ENCODE data around the gene PLPP3. TPM values are rescaled to one million over a fixed set of nuclear protein-coding genes. Genes with fewer than 3 reads are reported as not detected.
A peak's percentile ranks its signal among the peaks of the same experiment; 100 is the strongest.

PLPP3 gene
- total and polyA plus RNA-seq, 12 donors = 11.7 to 156 (median 96.1) TPM

GRCh38 chr1:56457756-56458375, 121.5 kb downstream of the PLPP3 start:
- 70 to 83% (median 74%) methylated on average over 10 of the region's 10 CpGs for WGBS, 4 donors
- Histone ChIP-seq H3K27me3 (no peaks in the 10 kb centered on the region), H3K4me3 (no peak overlapping the region), H3K9me3 (replicated peaks in 1 of 3) (no peaks in the 10 kb centered on the region), H3K27ac (peak overlapping the region in 1 of 5 donors; percentile 75), H3K4me1 (replicated peaks in 1 of 2) (no peaks in the 10 kb centered on the region), H3K36me3 (replicated peaks in 1 of 2) (no peaks in the 10 kb centered on the region)
- TF ChIP-seq CTCF (IDR thresholded peaks at IDR 0.05) = no peak
- no peak for TF ChIP-seq POLR2A (IDR thresholded peaks at IDR 0.05)
- intact Hi-C loops (cut with DNase I) = no loop called here
- DNase-seq = peak in 3 of 7 donors; percentile 44 to 71 (median 47)

- Histone ChIP-seq H3K4me3 (no peak overlapping the region), H3K27me3 (no peaks in the 10 kb centered on the region), H3K36me3 (replicated peaks in 1 of 2) (no peaks in the 10 kb centered on the region), H3K27ac (peak overlapping the region in 2 of 5 donors; percentile 1 to 75), H3K9me3 (replicated peaks in 1 of 3) (no peaks in the 10 kb centered on the region), H3K4me1 (replicated peaks in 1 of 2) (no peaks in the 10 kb centered on the region)
- intact Hi-C loops (cut with DNase I) = no loop called here
- peak in 6 of 7 donors; percentile 34 to 72 (median 46) for DNase-seq
- no peak for TF ChIP-seq CTCF (IDR thresholded peaks at IDR 0.05)
- WGBS, 4 donors = 49 to 56% (median 52%) methylated on average over 12 of the region's 12 CpGs
Measured at GRCh38 chr1:56456435-56457101, 122.8 kb downstream of the PLPP3 start.

GRCh38 chr1:56453417-56454078, 125.8 kb downstream of the PLPP3 start:
- no peak for DNase-seq
- Histone ChIP-seq H3K4me3 (no peak overlapping the region), H3K27ac (no peak overlapping the region), H3K27me3 (no peaks in the 10 kb centered on the region), H3K36me3 (replicated peaks in 1 of 2) (no peaks in the 10 kb centered on the region), H3K9me3 (replicated peaks in 1 of 3) (no peaks in the 10 kb centered on the region), H3K4me1 (replicated peaks in 1 of 2) (no peaks in the 10 kb centered on the region)
- intact Hi-C loops (cut with DNase I) = no loop called here
- TF ChIP-seq POLR2A (IDR thresholded peaks at IDR 0.05) (no peak), CTCF (IDR thresholded peaks at IDR 0.05) (no peak)
- 84 to 89% (median 85%) methylated on average over 10 of the region's 10 CpGs for WGBS, 4 donors

GRCh38 chr1:56453016-56453415, 126.3 kb downstream of the PLPP3 start:
- no peaks in the 10 kb centered on the region for H3K9me3 ChIP-seq (replicated peaks in 1 of 3)

More at GRCh38 chr1:56453016-56453415, 126.3 kb downstream of the PLPP3 start:
- 67 to 91% (median 86%) methylated on average over 4 of the region's 4 CpGs for WGBS, 4 donors
- DNase-seq = no peak
- Histone ChIP-seq H3K27ac (peak overlapping the region in 2 of 5 donors; percentile 15 to 34), H3K36me3 (replicated peaks in 1 of 2) (no peaks in the 10 kb centered on the region), H3K4me3 (no peak overlapping the region), H3K27me3 (no peaks in the 10 kb centered on the region), H3K4me1 (replicated peaks in 1 of 2) (no peaks in the 10 kb centered on the region)
- intact Hi-C loops (cut with DNase I) = no loop called here
- TF ChIP-seq POLR2A (IDR thresholded peaks at IDR 0.05) = no peak

Data from adrenal gland (tissue), 12 donors.